Measurements from ENCODE around the gene HMGXB3. TPM values are rescaled to one million over a fixed set of nuclear protein-coding genes. Genes with fewer than 3 reads are reported as not detected.

The HMGXB3 gene
- polyA plus RNA-seq, 1 donor from 2014 or later = 66.6 TPM

GRCh38 chr5:149999866-150000255 lies 678 bp upstream of the HMGXB3 start:
- no peaks in the 10 kb centered on the region for H3K9me2 ChIP-seq (ENCODE audit: insufficient read depth, low read length)
- no peaks in the 10 kb centered on the region for H3K36me3 ChIP-seq (ENCODE audit: insufficient read depth, low read length)
- H3F3A ChIP-seq (ENCODE audit: insufficient read depth, low read length, poor library complexity, severe bottlenecking) = no peaks in the 10 kb centered on the region
- peaks cover 29% of the 10 kb centered on the region for H3K79me2 ChIP-seq (replicated peaks; ENCODE audit: insufficient read depth, low read length)
- peak overlapping the region; percentile 100 for H3K4me3 ChIP-seq (ENCODE audit: low read length)
- H3K27ac ChIP-seq (ENCODE audit: low read length) = peak overlapping the region; percentile 88
- H3K27me3 ChIP-seq (ENCODE audit: insufficient read depth, low read depth, low read length) = no peaks in the 10 kb centered on the region
- H4K20me1 ChIP-seq (ENCODE audit: insufficient read depth) = no peaks in the 10 kb centered on the region
- H3K4me2 ChIP-seq (ENCODE audit: low read length) = peak overlapping the region; percentile 92
- H3K9me3 ChIP-seq (ENCODE audit: low read length) = no peaks in the 10 kb centered on the region
- peak overlapping the region; percentile 89 for H3K9ac ChIP-seq (ENCODE audit: low read length)
- H2AFZ ChIP-seq (ENCODE audit: low read depth, low read length) = peak overlapping the region; percentile 99
- TF ChIP-seq TAF1 (IDR thresholded peaks at IDR 0.05; ENCODE audit: low read depth) = no peak
- no peak for TF ChIP-seq POLR2AphosphoS5 (IDR thresholded peaks at IDR 0.05)
- TF ChIP-seq SMC3 (conservative IDR thresholded peaks at IDR 0.05; ENCODE audit: poor library complexity) = no peak
- no peak for TF ChIP-seq RAD21 (conservative IDR thresholded peaks at IDR 0.05)
- no peak for TF ChIP-seq REST (IDR thresholded peaks at IDR 0.05; ENCODE audit: borderline replicate concordance)
- TF ChIP-seq EZH2 (IDR thresholded peaks at IDR 0.05; ENCODE audit: borderline replicate concordance, insufficient read depth, low read length, poor library complexity, severe bottlenecking) = no peak
- TF ChIP-seq MXI1 (conservative IDR thresholded peaks at IDR 0.05; ENCODE audit: poor library complexity, severe bottlenecking) = no peak
- no peak for TF ChIP-seq CTCF (IDR thresholded peaks at IDR 0.05; ENCODE audit: poor library complexity, severe bottlenecking)
- no peak for TF ChIP-seq EP300 (conservative IDR thresholded peaks at IDR 0.05; ENCODE audit: poor library complexity, severe bottlenecking)

GRCh38 chr5:150000990-150001659 lies 586 bp downstream of the HMGXB3 start:
- H3K4me3 ChIP-seq (ENCODE audit: low read length) = peak overlapping the region; percentile 100
- H3K9me3 ChIP-seq (ENCODE audit: low read length) = no peaks in the 10 kb centered on the region
- no peaks in the 10 kb centered on the region for H3F3A ChIP-seq (ENCODE audit: insufficient read depth, low read length, poor library complexity, severe bottlenecking)
- H3K9ac ChIP-seq (ENCODE audit: low read length) = peak overlapping the region; percentile 89
- no peaks in the 10 kb centered on the region for H3K9me2 ChIP-seq (ENCODE audit: insufficient read depth, low read length)
- TF ChIP-seq TAF1 (IDR thresholded peaks at IDR 0.05; ENCODE audit: low read depth) (no peak), CTCF (IDR thresholded peaks at IDR 0.05; ENCODE audit: poor library complexity, severe bottlenecking) (no peak), RAD21 (conservative IDR thresholded peaks at IDR 0.05) (no peak), SMC3 (conservative IDR thresholded peaks at IDR 0.05; ENCODE audit: poor library complexity) (no peak), POLR2AphosphoS5 (IDR thresholded peaks at IDR 0.05) (no peak), EZH2 (IDR thresholded peaks at IDR 0.05; ENCODE audit: borderline replicate concordance, insufficient read depth, low read length, poor library complexity, severe bottlenecking) (no peak), MXI1 (conservative IDR thresholded peaks at IDR 0.05; ENCODE audit: poor library complexity, severe bottlenecking) (no peak), REST (IDR thresholded peaks at IDR 0.05; ENCODE audit: borderline replicate concordance) (no peak), EP300 (conservative IDR thresholded peaks at IDR 0.05; ENCODE audit: poor library complexity, severe bottlenecking) (no peak)
- H3K27me3 ChIP-seq (ENCODE audit: insufficient read depth, low read depth, low read length) = no peaks in the 10 kb centered on the region
- H3K79me2 ChIP-seq (replicated peaks; ENCODE audit: insufficient read depth, low read length) = peaks cover 29% of the 10 kb centered on the region
- peak overlapping the region; percentile 88 for H3K27ac ChIP-seq (ENCODE audit: low read length)
- peak overlapping the region; percentile 87 for H3K4me2 ChIP-seq (ENCODE audit: low read length)
- H2AFZ ChIP-seq (ENCODE audit: low read depth, low read length) = peak overlapping the region; percentile 83
- H3K36me3 ChIP-seq (ENCODE audit: insufficient read depth, low read length) = no peaks in the 10 kb centered on the region
- H4K20me1 ChIP-seq (ENCODE audit: insufficient read depth) = no peaks in the 10 kb centered on the region
